ENCODE results near the gene ALG5.

Gene ALG5

GRCh38 chr13:36925603-36926002 is 73.5 kb downstream of the ALG5 start (continued):
- TF ChIP-seq, protein P1, sequence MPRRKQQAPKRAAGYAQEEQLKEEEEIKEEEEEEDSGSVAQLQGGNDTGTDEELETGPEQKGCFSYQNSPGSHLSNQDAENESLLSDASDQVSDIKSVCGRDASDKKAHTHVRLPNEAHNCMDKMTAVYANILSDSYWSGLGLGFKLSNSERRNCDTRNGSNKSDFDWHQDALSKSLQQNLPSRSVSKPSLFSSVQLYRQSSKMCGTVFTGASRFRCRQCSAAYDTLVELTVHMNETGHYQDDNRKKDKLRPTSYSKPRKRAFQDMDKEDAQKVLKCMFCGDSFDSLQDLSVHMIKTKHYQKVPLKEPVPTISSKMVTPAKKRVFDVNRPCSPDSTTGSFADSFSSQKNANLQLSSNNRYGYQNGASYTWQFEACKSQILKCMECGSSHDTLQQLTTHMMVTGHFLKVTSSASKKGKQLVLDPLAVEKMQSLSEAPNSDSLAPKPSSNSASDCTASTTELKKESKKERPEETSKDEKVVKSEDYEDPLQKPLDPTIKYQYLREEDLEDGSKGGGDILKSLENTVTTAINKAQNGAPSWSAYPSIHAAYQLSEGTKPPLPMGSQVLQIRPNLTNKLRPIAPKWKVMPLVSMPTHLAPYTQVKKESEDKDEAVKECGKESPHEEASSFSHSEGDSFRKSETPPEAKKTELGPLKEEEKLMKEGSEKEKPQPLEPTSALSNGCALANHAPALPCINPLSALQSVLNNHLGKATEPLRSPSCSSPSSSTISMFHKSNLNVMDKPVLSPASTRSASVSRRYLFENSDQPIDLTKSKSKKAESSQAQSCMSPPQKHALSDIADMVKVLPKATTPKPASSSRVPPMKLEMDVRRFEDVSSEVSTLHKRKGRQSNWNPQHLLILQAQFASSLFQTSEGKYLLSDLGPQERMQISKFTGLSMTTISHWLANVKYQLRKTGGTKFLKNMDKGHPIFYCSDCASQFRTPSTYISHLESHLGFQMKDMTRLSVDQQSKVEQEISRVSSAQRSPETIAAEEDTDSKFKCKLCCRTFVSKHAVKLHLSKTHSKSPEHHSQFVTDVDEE (CRISPR knock-in tag; IDR thresholded peaks at IDR 0.05): no peak
- TF ChIP-seq TOX (CRISPR knock-in tag; IDR thresholded peaks at IDR 0.05; ENCODE audit: borderline replicate concordance) (no peak), ZFP30 (CRISPR knock-in tag; IDR thresholded peaks at IDR 0.05) (no peak), ZNF8 (CRISPR knock-in tag; IDR thresholded peaks at IDR 0.05) (no peak), BACH2 (CRISPR knock-in tag; IDR thresholded peaks at IDR 0.05; ENCODE audit: borderline replicate concordance) (no peak)

- TF ChIP-seq ISL1 (CRISPR knock-in tag; IDR thresholded peaks at IDR 0.05) (no peak), CSDC2 (CRISPR knock-in tag; IDR thresholded peaks at IDR 0.05) (no peak), PPARA (CRISPR knock-in tag; IDR thresholded peaks at IDR 0.05; ENCODE audit: borderline replicate concordance) (no peak), SNAI2 (CRISPR knock-in tag; IDR thresholded peaks at IDR 0.05) (no peak), ZC3H10 (CRISPR knock-in tag; IDR thresholded peaks at IDR 0.05) (no peak), TCF4 (CRISPR knock-in tag; IDR thresholded peaks at IDR 0.05; ENCODE audit: borderline replicate concordance) (no peak), ARNTL (CRISPR knock-in tag; IDR thresholded peaks at IDR 0.05; ENCODE audit: borderline replicate concordance, low read depth) (no peak), ESRRG (CRISPR knock-in tag; IDR thresholded peaks at IDR 0.05) (no peak), BACH2 (CRISPR knock-in tag; IDR thresholded peaks at IDR 0.05; ENCODE audit: borderline replicate concordance) (no peak), RARB (CRISPR knock-in tag; IDR thresholded peaks at IDR 0.05) (no peak), OSR1 (CRISPR knock-in tag; IDR thresholded peaks at IDR 0.05) (no peak), ZNF565 (CRISPR knock-in tag; conservative IDR thresholded peaks at IDR 0.05; ENCODE audit: low read depth) (no peak), TOX (CRISPR knock-in tag; IDR thresholded peaks at IDR 0.05; ENCODE audit: borderline replicate concordance) (no peak), ZNF70 (CRISPR knock-in tag; IDR thresholded peaks at IDR 0.05) (no peak)
- TF ChIP-seq, protein P2, sequence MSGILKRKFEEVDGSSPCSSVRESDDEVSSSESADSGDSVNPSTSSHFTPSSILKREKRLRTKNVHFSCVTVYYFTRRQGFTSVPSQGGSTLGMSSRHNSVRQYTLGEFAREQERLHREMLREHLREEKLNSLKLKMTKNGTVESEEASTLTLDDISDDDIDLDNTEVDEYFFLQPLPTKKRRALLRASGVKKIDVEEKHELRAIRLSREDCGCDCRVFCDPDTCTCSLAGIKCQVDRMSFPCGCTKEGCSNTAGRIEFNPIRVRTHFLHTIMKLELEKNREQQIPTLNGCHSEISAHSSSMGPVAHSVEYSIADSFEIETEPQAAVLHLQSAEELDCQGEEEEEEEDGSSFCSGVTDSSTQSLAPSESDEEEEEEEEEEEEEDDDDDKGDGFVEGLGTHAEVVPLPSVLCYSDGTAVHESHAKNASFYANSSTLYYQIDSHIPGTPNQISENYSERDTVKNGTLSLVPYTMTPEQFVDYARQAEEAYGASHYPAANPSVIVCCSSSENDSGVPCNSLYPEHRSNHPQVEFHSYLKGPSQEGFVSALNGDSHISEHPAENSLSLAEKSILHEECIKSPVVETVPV (CRISPR knock-in tag; IDR thresholded peaks at IDR 0.05): no peak
- no peak for ATAC-seq
Measured at GRCh38 chr13:36924001-36924400, 75.1 kb downstream of the ALG5 start.

DNA sequence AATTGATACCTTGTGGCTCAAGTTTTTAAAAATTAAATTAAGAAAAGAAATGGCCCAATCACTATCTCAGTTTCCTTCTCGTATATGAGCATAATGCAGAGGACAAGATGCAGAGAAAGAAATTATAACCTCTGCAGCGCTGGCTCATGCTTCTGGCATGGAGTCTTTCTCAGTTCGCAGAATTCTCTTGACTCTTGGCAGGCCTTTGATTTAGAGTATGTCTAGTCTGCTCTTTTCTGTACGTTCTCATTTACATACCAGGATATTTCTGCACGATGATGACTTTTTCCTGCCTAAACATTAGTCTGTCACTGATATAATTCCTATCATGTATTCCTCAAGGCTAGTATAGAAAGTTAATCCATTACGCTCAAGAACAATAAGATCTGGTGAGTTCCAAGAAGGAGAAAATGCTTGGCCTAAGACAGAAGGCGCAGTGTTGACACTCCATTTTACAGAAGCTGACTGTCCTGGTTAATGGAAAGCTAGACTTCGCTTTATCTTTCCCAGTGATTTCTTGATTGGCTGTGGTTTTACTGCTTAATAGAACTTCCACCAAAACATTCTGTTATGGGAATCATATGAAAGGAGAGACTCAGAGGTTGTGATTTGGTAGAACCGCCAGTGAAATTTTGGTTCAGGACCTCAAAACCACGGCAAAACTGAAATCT is 77.4 kb downstream of the ALG5 start:
- TF ChIP-seq ZFP3 (CRISPR knock-in tag; IDR thresholded peaks at IDR 0.05) (no peak), PPARA (CRISPR knock-in tag; IDR thresholded peaks at IDR 0.05; ENCODE audit: borderline replicate concordance) (no peak), ZC3H10 (CRISPR knock-in tag; IDR thresholded peaks at IDR 0.05) (no peak), ZFP30 (CRISPR knock-in tag; IDR thresholded peaks at IDR 0.05) (no peak), SNAI2 (CRISPR knock-in tag; IDR thresholded peaks at IDR 0.05) (no peak), ZNF8 (CRISPR knock-in tag; IDR thresholded peaks at IDR 0.05) (no peak), ZNF565 (CRISPR knock-in tag; conservative IDR thresholded peaks at IDR 0.05; ENCODE audit: low read depth) (no peak), PATZ1 (CRISPR knock-in tag; IDR thresholded peaks at IDR 0.05; ENCODE audit: borderline replicate concordance) (no peak), BACH2 (CRISPR knock-in tag; IDR thresholded peaks at IDR 0.05; ENCODE audit: borderline replicate concordance) (no peak), TCF4 (CRISPR knock-in tag; IDR thresholded peaks at IDR 0.05; ENCODE audit: borderline replicate concordance) (no peak), ESRRG (CRISPR knock-in tag; IDR thresholded peaks at IDR 0.05) (no peak), OSR1 (CRISPR knock-in tag; IDR thresholded peaks at IDR 0.05) (no peak), GLIS3 (CRISPR knock-in tag; IDR thresholded peaks at IDR 0.05) (no peak), TOX (CRISPR knock-in tag; IDR thresholded peaks at IDR 0.05; ENCODE audit: borderline replicate concordance) (no peak), RARB (CRISPR knock-in tag; IDR thresholded peaks at IDR 0.05) (no peak), ISL1 (CRISPR knock-in tag; IDR thresholded peaks at IDR 0.05) (no peak), ARNTL (CRISPR knock-in tag; IDR thresholded peaks at IDR 0.05; ENCODE audit: borderline replicate concordance, low read depth) (no peak), CSDC2 (CRISPR knock-in tag; IDR thresholded peaks at IDR 0.05) (no peak)
- TF ChIP-seq, protein P3, sequence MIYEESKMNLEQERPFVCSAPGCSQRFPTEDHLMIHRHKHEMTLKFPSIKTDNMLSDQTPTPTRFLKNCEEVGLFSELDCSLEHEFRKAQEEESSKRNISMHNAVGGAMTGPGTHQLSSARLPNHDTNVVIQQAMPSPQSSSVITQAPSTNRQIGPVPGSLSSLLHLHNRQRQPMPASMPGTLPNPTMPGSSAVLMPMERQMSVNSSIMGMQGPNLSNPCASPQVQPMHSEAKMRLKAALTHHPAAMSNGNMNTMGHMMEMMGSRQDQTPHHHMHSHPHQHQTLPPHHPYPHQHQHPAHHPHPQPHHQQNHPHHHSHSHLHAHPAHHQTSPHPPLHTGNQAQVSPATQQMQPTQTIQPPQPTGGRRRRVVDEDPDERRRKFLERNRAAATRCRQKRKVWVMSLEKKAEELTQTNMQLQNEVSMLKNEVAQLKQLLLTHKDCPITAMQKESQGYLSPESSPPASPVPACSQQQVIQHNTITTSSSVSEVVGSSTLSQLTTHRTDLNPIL (CRISPR knock-in tag; IDR thresholded peaks at IDR 0.05; ENCODE audit: low read depth): no peak
- ATAC-seq: no peak

All from SK-N-SH treated with all-trans-retinoic acid at 6 μM for 48 hours (cell line).